Stimulated activated CD8-positive, alpha-beta memory T cell treated with anti-CD3 and anti-CD28 coated beads, Interleukin-7, amount 100 ng/mL, for 4 hours (primary cell): ENCODE measurements around the gene PEX14.
A peak's percentile ranks its signal among the peaks of the same experiment; 100 is the strongest.
"Not testable (repeated sequence)": the region's sequence is repeated elsewhere in the genome, so short reads cannot be mapped to it uniquely, and the experiment has no call there.

Experiments
- DNase-seq, 2 donors: peaks; one replicate each; pipeline ENCODE4 v3.0.0-alpha.2; 2020; ENCODE audit warnings: low read depth in 2 of 2

The PEX14 gene

DNA sequence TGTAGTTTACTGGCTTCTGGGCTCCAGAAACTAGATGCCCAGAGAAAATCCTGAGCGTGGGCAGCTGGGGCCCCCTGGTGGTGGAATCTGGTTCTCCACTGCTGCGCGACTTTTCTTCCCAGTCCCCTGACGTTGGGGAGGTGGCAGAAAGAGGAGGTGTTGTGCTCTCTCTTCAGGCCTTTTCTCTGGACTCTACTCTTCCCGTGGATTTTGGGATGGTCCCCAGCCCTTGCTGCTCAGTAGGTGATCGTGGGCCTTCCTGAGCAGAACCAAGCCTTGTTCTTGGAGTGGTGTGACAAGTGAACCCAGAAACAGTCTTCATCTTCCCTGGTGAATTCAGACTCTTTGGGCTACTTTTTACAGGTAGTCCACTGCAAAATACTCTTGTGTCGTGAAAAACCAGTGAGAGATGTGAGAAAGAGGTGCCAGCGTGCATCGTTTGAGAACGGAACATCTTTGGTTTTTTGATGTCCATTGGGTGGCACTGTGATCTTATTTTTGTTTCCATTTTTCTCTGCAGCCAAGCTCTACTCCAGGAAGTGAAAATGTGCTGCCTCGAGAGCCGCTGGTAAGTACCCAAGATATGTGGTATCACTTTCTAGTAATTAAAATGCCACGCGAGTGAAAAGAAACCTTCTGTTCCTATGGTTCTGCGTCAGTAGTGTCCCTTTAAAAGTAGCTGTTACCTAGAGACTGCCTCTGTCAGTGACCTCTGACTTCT, 20.2 kb downstream of the PEX14 start:
- DNase-seq = peak; percentile 56 to 61

- no peak for DNase-seq
Measured at GRCh38 chr1:10495475-10495817, 20.7 kb downstream of the PEX14 start.

GRCh38 chr1:10495952-10496351, 21.2 kb downstream of the PEX14 start:
- no peak for DNase-seq

- no peak for DNase-seq
Measured at GRCh38 chr1:10497109-10497508, 22.4 kb downstream of the PEX14 start.

GRCh38 chr1:10498231-10498630, 23.5 kb downstream of the PEX14 start:
- no peak for DNase-seq

DNA sequence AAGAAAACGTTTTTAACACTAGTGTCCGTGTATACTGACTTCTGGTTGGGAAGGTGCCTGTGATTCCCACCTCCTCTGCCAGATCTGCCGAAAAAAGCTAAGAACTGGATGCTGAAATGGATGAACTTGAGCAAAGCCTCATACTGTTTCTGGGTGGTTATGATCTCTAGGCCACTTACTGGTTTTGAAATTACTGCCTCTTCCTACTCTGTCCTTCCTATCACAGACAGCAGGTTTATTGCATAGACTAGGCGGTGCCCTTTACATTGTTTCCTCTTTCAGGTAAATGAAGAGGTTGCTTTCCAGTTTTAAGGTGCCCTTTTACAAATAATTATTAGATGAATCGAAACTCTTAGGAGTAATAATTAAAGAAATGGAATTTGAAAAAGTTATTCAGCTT, 27.5 kb downstream of the PEX14 start:
- no peak for DNase-seq

DNA sequence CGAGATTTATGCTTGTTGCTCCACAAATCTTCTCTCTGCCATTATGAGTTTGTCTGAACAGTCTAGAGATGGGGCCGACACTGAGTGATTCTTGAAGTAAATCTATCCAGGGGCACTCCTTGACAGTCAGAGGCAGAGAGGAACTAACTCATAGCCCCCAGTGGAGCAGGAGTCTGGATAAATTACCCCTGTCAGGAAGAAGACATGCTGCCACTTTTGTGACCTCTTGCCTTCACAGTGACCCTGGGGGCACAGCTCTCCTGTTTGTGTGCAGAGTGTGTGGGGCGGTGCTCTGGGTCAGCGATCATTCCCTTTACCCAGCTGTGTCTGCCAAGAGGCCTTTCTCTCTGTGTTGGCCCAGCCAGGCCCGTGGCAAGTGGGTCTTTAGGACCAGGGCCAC, 29.5 kb downstream of the PEX14 start:
- no peak for DNase-seq

DNA sequence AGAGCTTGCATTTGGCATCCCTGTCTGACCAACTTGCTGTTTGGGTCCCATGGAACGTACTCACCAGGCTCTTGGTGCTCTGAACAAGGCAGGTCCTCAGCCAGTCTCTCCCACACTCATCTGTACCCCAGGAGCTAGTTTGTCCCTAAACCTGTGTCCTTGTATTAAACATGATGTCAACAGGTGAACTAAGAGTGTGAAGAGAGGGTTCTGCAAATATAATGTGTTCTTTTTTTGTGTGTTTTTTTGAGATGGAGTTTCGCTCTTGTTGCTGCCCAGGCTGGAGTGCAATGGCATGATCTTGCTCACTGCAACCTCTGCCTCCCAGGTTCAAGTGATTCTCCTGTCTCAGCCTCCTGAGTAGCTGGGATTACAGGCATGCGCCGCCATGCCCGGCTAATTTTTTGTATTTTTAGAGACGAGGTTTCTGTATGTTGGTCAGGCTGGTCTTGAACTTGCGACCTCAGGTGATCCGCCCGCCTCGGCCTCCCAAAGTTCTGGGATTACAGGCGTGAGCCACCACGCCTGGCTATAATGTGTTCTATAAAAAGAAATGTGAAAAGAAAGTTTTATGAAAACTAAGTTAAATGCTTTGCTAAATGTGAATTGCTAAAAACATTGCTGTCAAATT, 31.4 kb downstream of the PEX14 start:
- DNase-seq = not testable (repeated sequence)

- DNase-seq = no peak
Measured at GRCh38 chr1:10506677-10507047, 31.9 kb downstream of the PEX14 start.

DNA sequence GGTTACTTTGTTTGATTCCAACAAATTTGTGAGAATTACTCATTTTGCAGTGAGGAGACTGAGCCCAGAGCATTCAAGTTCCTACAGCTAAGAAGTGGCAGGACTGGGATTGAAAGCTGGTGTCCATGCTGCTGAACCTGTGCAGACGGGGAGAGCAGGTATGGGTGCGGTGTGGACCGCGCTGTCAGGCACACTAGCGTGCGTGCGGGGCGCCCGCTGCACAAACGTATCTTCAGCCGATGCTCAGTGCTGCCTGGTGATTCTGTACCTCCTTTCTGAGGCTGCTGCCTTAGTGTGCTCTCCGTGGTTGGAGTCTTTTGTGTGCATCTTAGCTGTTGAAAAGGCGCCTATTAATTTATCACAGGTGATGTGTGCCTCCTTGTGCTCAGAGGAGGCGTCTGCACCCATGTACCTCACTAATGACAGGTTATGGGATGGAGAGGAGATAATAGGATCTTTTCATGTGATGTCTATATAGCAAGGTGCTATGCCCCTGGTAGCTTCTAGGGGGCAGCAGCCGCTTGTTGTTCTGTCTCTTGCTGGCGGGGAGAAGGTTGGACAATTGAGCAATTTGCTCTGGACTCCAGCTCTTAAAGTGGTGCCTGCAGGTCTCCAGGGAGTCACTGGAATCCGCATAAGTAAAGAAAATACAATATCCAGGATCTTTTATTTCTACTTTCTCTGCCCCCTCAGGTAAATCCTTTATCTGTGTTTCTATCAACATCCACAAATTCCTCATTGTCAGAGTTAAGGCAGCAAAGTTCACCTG, 32.5 kb downstream of the PEX14 start:
- DNase-seq = peak; percentile 38 to 39

DNA sequence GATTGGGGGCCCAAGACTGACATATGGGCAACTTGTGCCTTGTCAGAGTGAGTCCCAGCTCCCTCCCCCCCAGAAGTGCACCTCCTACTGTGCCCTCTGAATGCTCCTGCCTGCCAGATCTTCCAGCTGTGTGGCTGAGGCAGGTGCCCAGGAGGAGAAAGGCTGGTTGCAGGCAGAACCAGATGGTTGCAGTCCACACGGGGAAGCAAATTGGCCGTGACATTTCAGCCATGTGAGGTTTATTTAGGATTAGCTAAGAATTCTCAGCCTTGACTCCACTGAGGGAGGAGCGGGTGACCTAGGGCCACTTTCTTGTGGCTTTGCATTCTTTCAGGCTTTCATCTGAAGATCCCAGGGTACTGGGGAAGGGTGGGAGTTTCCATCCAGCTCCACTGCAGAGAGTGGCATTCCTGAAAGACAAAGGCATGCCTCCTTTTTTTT, 33.8 kb downstream of the PEX14 start:
- no peak for DNase-seq

DNA sequence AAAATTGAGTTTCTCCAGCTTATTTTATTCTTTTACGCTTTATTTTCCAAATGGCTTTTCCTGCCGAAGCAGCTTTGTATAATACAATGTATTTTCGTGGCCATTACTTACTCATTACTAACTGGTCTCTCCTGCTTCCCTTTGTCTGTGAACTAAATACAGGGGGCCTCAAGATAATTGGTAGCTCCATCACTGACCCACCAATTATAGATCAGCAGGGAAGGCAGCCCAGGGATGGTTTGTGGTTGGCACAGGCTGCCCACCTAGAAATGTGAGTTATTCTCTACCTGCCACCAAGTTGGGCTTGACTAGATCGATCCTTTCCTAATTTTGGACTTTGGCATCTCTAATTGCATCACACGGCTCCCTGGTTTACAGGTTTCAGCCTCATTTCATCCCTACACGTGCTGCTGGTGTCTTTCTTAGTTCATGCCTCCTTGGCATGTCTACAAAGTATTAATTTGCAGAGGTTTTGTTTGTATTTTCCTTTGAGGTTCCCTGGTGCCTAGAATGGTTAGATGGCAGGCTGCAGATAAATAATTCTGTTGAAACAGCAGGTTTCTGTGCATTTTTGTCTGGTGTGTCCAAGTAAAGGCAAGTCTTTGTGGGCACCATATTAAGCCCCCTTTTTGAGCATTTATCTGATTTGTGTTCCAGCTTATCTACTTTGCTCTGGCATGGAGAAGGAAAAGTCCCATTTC, 35.2 kb downstream of the PEX14 start:
- no peak for DNase-seq

- DNase-seq = peak; percentile 72 to 81
Measured at GRCh38 chr1:10510520-10511493, 36.1 kb downstream of the PEX14 start.

- no peak for DNase-seq
Measured at GRCh38 chr1:10511494-10511885, 36.7 kb downstream of the PEX14 start.

DNA sequence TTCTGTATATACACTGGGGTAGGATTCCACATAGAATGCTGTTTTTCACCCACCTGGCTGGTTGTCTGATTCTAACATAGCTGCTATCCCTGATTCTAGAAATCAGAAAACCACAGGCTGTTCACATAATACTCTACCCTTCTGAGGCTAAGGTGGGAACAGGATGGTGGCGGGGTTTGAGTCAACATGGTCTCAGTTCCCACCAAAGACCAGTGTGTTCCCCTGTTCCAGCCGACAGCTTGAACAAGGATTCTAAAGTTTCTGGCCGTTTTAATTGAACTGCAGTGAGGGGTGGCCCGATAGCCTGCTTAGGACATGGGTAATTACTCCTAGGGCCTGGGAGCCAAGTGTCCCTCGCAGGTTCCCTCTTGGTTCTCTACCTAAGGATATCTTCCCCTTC, 38.4 kb downstream of the PEX14 start:
- DNase-seq = no peak

GRCh38 chr1:10514490-10515235, 39.9 kb downstream of the PEX14 start:
- DNase-seq = no peak

DNA sequence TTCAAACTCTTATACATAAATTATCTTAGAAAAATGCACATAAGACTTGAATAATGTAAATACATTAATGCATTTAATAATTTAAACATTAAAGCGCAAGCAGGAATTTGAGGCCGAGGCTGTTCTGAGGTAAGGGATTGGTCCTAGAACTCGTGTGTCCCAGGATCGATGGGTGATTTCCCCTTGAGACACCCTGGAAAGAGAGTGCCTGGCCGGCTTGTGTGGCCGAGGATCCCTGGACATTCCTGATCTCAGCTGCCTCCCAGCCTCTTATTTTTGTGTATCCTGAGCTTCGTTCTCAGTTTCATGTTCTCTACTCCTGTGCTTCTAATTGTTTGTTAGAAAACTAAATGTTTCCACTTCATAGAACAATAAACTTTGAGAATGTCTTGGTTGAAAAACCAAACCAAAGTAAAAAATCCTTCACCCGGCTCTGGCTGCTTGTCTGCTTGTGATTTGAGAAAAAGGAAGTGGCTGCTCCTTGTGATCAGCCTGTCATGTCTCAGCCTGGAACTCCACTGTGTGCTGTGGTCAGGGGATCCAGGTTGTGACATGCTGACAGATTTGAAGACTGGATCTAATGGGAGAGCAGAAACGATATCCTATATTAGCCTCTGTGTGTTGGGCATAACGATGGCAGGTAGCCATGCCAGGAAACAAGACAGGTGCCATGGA, 40.7 kb downstream of the PEX14 start:
- DNase-seq = no peak

DNA sequence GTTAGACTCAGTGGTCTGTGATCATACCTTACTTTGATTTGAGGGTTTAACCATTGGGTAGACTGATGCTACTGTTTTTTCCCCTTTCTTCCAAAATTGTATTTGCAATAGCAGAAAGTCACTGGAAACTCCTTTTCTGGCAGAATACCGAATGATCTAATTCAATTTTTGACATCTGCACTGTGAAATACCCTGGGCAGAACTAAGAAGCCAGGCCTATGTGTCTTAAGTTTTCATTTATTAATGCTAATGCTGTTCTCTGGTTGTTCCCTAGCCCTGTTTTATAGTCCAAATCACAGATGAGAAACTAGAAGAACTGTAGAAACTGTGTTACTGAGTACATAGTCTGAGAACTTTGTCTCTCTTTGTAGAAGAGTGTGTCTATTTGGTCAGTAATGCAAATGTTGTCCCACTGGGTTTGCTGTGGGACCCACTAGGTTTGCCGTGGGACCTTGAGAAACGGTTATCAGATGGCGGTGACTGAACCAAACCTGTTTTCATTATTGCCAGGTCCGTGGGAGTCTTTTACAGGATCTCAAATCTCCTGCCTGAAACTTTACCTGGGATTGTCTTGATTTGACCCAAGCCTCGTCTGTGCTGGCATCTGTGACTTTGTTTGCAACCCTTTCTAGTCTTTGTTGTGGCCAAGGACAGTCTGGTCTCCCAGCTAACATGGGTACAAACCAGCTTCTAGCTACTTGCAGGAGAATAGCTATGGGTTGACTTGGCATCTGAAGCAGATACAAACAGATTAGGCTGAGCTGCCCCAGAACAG, 41.4 kb downstream of the PEX14 start:
- DNase-seq = no peak
